Nucleus accumbens (tissue), 56 donors: ENCODE measurements around the gene ARHGAP21.
A peak's percentile ranks its signal among the peaks of the same experiment; 100 is the strongest.
"Not testable (repeated sequence)": the region's sequence is repeated elsewhere in the genome, so short reads cannot be mapped to it uniquely, and the experiment has no call there.

Source experiments
- DNase-seq, 56 donors: peaks; one replicate each; lab custom pipeline; 2025; lab: John Stamatoyannopoulos, UW

Gene ARHGAP21

GRCh38 chr10:24723788-24724380 is at the start of gene ARHGAP21:
TSS of gene ARHGAP21 (minus strand) at chr10:24723887. CDS start at chr10:24721899, 1,988 bp downstream.
- DNase-seq, result peak in 54 of 56 donors; percentile 22 to 86 (median 76)

DNA sequence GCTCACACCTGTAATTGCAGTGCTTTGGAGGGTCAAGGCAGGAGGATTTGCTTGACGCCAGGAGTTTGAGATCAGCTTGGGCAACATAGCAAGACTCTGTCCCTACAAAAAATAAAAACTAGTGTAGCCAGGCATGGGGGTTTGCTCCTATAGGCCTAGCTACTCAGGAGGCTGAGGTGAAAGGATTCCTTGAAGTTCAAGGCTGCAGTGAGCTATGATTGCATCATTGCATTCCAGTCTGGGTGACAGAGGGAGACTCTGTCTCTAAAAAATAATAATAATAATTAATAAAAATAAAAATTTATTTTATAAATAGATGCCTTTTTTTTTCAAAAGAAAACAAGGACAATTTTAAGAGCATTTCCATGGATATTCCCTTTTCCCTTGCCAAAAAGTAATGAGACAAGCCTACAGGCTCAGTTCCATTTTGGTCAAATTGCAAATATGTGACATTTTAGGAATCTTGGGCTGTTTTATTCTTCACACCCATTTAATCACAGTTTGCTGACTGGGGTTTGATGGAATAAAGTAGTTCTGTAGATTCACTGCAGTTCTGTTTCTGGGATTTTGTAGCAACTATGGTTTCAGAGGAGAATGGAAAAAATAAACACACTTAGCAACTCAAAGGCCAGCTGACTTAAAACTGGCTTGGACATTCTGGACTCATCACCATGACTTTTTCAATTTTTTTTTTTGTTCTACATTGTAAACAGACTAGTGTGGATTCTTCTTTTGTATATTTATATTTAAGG is 48.4 kb upstream of the ARHGAP21 start:
- DNase-seq, result no peak

- DNase-seq, result not testable (repeated sequence)
Observed at GRCh38 chr10:24764991-24765390, 41.3 kb upstream of the ARHGAP21 start.

- DNase-seq, result no peak
Observed at GRCh38 chr10:24762966-24763623, 39.4 kb upstream of the ARHGAP21 start.

DNA sequence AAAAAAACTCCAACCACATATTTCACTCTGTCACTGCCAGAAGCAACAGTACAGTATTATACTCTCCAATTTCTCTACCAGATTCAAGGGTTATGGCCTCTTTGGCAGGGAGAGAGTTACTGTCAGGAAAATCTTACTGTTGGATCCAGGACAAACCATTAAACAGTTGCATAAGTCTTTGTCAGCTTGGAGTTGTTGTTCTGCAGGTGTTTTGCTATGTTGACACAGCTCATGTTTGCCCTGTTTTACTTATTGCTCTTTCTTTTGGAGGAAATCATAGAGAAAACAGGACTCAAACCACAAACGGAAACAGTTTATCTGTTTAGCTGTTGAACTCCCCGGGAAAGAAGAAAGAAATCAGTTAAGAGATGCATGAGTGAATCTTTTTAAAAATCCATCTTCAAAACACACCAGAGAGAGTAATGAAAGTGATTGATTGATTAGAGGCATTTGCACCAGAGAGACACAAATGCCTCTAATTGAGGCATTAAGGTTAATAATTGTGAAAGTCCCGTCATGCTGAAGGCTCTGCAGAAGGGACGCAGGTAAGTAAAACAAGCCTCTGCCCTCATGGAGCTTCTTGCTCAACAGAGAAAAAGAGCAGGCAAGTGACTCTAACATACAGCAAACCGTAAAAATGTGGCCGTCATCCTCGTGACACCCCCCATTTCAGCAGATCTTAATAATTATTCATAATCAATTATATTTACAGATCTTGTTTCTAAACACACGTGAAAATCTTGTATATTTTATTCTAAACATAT is 38.7 kb upstream of the ARHGAP21 start:
- no peak for DNase-seq

GRCh38 chr10:24759672-24760071 is 36.0 kb upstream of the ARHGAP21 start:
- no peak for DNase-seq

GRCh38 chr10:24758254-24758653 is 34.6 kb upstream of the ARHGAP21 start:
- not testable (repeated sequence) for DNase-seq

DNA sequence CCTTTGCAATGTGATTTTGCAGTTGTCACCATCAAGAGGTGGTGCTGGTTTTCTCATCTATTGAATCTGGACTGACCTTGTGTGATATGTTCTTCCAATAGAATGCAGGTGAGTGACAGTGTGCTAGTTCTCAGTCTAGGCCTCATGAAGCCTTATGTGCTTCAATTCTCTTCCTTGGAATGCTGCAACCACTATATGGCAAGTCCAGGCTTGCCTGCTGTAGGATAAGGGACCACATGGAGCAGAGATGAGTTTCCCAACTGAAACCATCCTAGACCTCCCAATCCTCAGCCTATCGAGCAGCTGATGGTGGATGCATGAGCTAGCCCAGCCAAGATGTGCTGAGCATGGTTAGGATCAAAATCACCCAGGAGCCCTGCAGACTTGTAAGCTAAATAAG is 32.6 kb upstream of the ARHGAP21 start:
- DNase-seq, result no peak

- no peak for DNase-seq
Observed at GRCh38 chr10:24751716-24752115, 28.0 kb upstream of the ARHGAP21 start.

DNA sequence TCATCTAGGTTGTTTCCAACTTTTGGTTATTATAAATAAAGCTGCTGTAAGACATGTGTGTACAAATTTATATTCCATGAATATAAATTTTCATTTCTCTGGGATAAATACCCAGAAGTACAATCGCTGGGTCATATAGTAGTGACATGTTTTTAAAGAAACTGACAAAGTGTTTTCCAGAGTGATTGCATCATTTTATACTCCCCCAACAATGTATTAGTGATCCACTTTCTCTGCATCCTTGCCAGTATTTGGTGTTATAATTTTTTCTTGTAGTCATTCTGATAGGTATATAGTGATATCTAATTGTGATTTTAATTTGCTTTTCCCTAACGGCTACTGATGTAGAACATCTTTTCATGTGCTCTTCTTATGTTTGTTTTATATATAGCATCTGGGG is 27.0 kb upstream of the ARHGAP21 start:
- no peak for DNase-seq

GRCh38 chr10:24748214-24748613 is 24.5 kb upstream of the ARHGAP21 start:
- DNase-seq, result no peak

- DNase-seq, result no peak
Observed at GRCh38 chr10:24744946-24745345, 21.3 kb upstream of the ARHGAP21 start.

- no peak for DNase-seq
Observed at GRCh38 chr10:24740714-24741113, 17.0 kb upstream of the ARHGAP21 start.

- no peak for DNase-seq
Observed at GRCh38 chr10:24737001-24737400, 13.3 kb upstream of the ARHGAP21 start.

DNA sequence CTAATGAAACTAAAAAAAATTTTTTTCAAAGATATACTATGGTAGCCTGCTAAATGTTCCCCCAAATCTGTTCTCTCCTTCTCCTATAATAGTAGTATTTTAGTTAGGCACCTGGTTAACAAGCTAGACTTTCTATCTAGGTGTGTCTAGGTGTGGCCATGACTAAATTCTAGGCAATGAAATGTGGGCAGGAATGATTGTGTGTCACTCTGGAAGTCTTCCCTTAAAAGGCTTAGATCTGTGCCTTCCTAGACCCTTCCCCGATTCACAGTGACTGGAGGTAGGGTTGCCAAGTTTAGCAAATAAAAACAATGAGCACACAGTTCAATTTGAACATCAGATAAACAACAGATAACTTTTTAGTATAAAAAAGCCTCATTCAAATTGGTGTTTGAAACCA is 8.3 kb upstream of the ARHGAP21 start:
- no peak for DNase-seq

DNA sequence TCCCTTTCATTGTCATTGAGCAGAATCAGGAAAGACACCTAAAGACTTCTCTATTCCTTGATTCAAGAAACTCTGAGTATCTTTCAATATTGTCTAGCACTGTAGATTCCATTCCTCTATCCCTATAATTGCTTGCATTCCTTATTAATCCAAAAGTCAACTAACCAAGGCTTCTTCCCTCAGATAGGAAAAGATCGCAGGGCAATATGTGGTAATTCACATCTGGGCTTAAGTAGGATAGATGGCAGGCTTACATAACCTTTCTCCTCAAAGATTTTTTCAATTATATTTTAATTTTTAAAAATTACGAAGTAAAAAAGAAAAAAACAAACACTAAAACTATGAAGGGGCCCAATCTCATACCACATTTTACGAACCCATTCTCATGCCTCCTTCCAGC is 7.1 kb upstream of the ARHGAP21 start:
- no peak for DNase-seq

DNA sequence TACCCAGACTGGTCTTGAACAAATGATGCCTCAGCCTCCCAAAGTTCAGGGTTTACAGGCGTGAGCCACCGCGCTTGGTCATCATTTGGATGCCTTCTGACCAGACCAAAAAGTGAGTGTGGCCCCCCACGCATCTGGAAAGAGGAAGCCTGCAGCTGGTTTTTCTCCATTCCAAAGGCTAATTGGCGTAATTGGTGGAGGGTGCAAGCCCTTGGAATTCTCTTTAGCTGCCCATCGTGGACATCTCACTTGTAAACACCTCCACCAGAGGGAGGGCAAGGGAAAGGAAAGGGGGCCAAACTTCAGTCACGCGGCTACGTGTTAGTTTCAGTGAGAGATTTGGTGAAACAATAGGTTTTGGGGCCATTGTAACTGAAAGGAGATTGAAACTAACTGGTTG is 4.1 kb upstream of the ARHGAP21 start:
- no peak for DNase-seq

GRCh38 chr10:24726626-24727025 is 2.9 kb upstream of the ARHGAP21 start:
- DNase-seq, result no peak

DNA sequence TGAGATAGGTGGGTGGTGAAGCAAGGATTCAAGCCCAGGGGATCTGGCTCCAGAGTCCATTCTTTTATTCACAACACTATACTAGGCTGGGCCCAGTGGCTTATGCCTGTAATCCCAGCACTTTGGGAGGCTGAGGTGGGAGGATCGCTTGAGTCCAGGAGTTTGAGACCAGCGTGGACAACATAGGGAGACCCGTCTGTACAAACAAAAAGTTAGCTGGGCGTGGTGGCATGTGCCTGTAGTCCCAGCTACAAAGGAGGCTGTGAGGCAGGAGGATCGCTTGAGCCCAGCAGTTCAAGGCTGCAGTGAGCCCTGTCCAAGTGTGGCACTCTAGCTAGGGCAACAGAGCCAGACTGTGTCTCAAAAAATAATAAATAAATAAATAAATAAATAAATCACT is 2.3 kb upstream of the ARHGAP21 start:
- DNase-seq, result not testable (repeated sequence)

DNA sequence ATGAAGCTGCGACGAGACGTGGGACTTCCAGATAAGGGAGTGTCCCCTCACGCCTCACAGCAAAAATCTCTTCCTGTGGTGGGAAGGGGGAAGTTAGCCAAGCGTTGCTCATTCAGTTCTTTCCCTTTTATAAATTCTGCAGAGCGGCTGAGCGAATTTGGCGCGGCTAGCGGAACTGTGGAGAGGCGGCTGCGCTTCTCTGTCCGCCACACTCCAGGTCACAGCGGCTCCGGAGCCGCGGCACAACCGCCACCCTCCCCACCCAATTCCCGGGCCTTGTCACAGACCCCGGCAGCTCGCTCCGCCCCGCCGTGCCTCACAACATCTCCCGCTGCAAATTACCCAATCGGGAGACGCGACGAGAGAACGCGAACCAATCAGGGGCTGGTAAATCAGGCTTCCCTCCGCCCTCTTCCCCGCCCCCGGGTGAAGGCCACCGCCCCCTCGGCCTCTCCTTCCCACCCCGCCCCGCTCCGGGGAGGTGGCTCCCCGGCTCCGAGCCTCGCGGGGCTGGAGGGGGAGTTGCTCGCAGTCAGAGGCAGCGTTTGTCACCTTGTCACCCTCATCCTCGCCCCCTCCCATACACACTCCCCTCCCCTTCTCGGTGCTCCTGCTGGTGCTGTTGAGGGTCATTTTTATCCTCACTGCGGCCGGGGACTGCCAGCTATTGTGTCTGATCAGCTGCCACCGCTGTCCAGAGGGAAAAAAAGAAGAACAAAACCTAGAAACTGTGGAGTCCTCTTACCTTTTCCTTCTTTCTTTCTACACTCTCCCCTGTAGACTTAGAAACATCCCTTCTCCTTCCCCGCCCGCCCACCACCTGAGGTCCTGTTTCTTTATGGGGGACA is 918 bp upstream of the ARHGAP21 start:
- DNase-seq, result peak; percentile 81 to 99 (median 98)
